ENCODE data around the gene SSNA1. TPM values are rescaled to one million over a fixed set of nuclear protein-coding genes. Genes with fewer than 3 reads are reported as not detected.
A peak's percentile ranks its signal among the peaks of the same experiment; 100 is the strongest.

SSNA1 gene
- total RNA-seq, 2 donors from 2014 or later: 40.6 to 67.1 TPM

- Histone ChIP-seq H3K4me1 (ENCODE audit: control insufficient read depth in 1 of 2, low read depth in 2 of 2) (peaks cover 0 to 5% of the 10 kb centered on the region in 2 donors), H3K9me3 (no peaks in the 10 kb centered on the region), H3K27me3 (replicated peaks; ENCODE audit: insufficient read depth) (peaks cover 26% of the 10 kb centered on the region), H3K4me3 (peak overlapping the region; percentile 43), H3K36me3 (no peaks in the 10 kb centered on the region), H3K27ac (no peak overlapping the region)
- no peak for DNase-seq (ENCODE audit: low spot score)
- no peak for TF ChIP-seq CTCF (IDR thresholded peaks at IDR 0.05)
- ATAC-seq (ENCODE audit: insufficient number of reproducible peaks, low FRiP score, low read depth): no peak
These were observed 31.7 kb upstream of the SSNA1 start for GRCh38 chr9:137156567-137157375.

- Histone ChIP-seq H3K4me1 (ENCODE audit: control insufficient read depth in 1 of 2, low read depth in 2 of 2) (peaks cover 5 to 12% of the 10 kb centered on the region in 2 donors), H3K27me3 (replicated peaks; ENCODE audit: insufficient read depth) (peaks cover 31% of the 10 kb centered on the region), H3K4me3 (no peak overlapping the region), H3K36me3 (no peaks in the 10 kb centered on the region), H3K9me3 (no peaks in the 10 kb centered on the region), H3K27ac (no peak overlapping the region)
- TF ChIP-seq CTCF (IDR thresholded peaks at IDR 0.05): no peak
- no peak for DNase-seq (ENCODE audit: low spot score)
- no peak for ATAC-seq (ENCODE audit: insufficient number of reproducible peaks, low FRiP score, low read depth)
These were observed 30.7 kb upstream of the SSNA1 start for GRCh38 chr9:137157618-137158415.

GRCh38 chr9:137158625-137159024 is 29.9 kb upstream of the SSNA1 start:
- Histone ChIP-seq H3K36me3 (no peaks in the 10 kb centered on the region), H3K9me3 (no peaks in the 10 kb centered on the region), H3K4me1 (ENCODE audit: control insufficient read depth in 1 of 2, low read depth in 2 of 2) (peaks cover 7 to 20% of the 10 kb centered on the region in 2 donors), H3K27me3 (replicated peaks; ENCODE audit: insufficient read depth) (peaks cover 31% of the 10 kb centered on the region), H3K27ac (no peak overlapping the region), H3K4me3 (no peak overlapping the region)
- ATAC-seq (ENCODE audit: insufficient number of reproducible peaks, low FRiP score, low read depth): no peak
- TF ChIP-seq CTCF (IDR thresholded peaks at IDR 0.05): no peak
- DNase-seq (ENCODE audit: low spot score): no peak

- H3K27me3 ChIP-seq (replicated peaks; ENCODE audit: insufficient read depth): peaks cover 31% of the 10 kb centered on the region
- no peak for TF ChIP-seq CTCF (IDR thresholded peaks at IDR 0.05)
- no peak for DNase-seq (ENCODE audit: low spot score)
These were observed 29.1 kb upstream of the SSNA1 start for GRCh38 chr9:137159105-137160053.

More at GRCh38 chr9:137159105-137160053, 29.1 kb upstream of the SSNA1 start:
- peaks cover 7 to 20% of the 10 kb centered on the region in 2 donors for H3K4me1 ChIP-seq (ENCODE audit: control insufficient read depth in 1 of 2, low read depth in 2 of 2)
- no peaks in the 10 kb centered on the region for H3K9me3 ChIP-seq
- no peak overlapping the region for H3K4me3 ChIP-seq
- H3K27ac ChIP-seq: no peak overlapping the region
- no peaks in the 10 kb centered on the region for H3K36me3 ChIP-seq
- ATAC-seq (ENCODE audit: insufficient number of reproducible peaks, low FRiP score, low read depth): no peak

Measured in thoracic aorta (tissue), 2 donors.